ENCODE results near the gene PRAMEF1.

GRCh38 chr1:12798911-12799310 lies 7.7 kb downstream of the PRAMEF1 start:
- TF ChIP-seq POLR2A (IDR thresholded peaks at IDR 0.05) (no peak), CTCF (IDR thresholded peaks at IDR 0.05) (no peak), POLR2AphosphoS5 (IDR thresholded peaks at IDR 0.05) (no peak)
